Measurements from ENCODE around the gene CRBN. TPM values are rescaled to one million over a fixed set of nuclear protein-coding genes. Genes with fewer than 3 reads are reported as not detected.

CRBN gene
- total and polyA plus RNA-seq, 2 of the 13 experiments (the other 11 are each of a cell fraction or from before 2014, with no cell fraction given) = 30.8 to 36.1 TPM

DNA sequence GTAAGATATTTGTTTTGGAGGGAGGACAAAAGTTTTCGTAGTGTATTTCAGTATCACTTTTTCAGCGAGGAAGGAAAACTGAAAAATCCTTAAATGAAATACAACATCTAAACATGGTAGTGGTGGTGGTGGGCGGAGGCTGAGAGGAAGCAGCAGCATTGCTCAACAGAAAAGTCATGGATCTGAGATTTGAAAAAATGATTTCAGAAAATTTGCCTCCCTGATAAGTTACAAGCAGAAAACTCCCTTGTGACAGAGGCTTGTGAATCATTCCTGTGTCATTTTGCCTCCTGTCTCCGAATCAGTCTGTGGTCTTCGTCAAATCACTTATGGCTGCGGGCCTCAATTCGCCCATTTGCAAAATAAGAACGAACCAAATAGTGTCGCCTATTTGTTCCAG, 965 bp upstream of the CRBN start (continued):
- TF ChIP-seq SKI (IDR thresholded peaks at IDR 0.05; ENCODE audit: partially characterized antibody) (no peak), FLYWCH1 (CRISPR knock-in tag; IDR thresholded peaks at IDR 0.05) (no peak)
- TF ChIP-seq, protein P1, sequence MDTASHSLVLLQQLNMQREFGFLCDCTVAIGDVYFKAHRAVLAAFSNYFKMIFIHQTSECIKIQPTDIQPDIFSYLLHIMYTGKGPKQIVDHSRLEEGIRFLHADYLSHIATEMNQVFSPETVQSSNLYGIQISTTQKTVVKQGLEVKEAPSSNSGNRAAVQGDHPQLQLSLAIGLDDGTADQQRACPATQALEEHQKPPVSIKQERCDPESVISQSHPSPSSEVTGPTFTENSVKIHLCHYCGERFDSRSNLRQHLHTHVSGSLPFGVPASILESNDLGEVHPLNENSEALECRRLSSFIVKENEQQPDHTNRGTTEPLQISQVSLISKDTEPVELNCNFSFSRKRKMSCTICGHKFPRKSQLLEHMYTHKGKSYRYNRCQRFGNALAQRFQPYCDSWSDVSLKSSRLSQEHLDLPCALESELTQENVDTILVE (CRISPR knock-in tag; IDR thresholded peaks at IDR 0.05) = no peak
- TF ChIP-seq, protein P2, sequence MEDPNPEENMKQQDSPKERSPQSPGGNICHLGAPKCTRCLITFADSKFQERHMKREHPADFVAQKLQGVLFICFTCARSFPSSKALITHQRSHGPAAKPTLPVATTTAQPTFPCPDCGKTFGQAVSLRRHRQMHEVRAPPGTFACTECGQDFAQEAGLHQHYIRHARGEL (CRISPR knock-in tag; IDR thresholded peaks at IDR 0.05) = no peak

DNA sequence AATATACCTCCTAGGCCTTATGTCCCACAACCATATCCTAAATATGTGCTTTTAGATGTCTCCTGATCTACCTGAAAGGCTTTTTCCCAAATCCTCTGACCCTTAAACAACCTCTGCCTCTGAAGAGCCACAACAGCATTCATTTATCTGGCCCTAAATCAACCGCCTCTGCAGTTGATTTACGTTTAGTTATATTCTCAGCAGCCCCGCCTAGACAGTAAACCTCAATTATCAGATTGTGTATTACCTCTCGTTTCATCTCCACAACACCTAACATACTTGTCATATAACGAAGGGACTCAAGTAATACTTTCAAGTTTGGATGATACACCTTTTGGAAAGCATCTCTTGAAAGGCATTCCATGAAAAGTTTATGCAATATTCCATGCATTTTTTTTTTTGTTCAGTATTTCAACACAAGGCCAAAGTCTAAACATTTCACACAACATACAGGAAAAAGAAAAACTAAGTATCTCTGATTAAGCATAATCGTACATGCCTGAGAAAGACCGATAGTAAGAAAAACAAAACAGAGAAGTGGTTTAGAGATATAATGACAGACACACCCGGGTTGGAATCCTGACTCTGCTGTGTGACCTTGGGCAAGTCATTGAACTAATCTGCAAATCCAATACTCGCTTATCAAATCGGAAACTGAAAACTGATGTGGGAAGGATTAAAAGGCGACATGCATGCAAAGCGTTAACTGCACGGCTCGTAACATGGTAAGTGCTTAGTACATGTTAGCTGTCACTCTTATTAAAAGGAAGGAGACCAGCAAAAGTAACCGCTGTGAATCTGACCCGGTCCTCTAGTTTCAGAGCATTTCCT, 778 bp downstream of the CRBN start:
- peak overlapping the region; percentile 86 for H3K9ac ChIP-seq (ENCODE audit: insufficient read depth, low read depth, low read length)
- no peak overlapping the region for H2AFZ ChIP-seq (ENCODE audit: low read length)
- TF ChIP-seq ZNF816 (CRISPR knock-in tag; IDR thresholded peaks at IDR 0.05; ENCODE audit: borderline replicate concordance) (peak; percentile 60; the same call in 1 of the 2 replicates), ATF1 (CRISPR knock-in tag; IDR thresholded peaks at IDR 0.05) (no peak)
- peaks cover 0 to 12% of the 10 kb centered on the region in 2 experiments; a peak in 4 of 5 replicates for H3K36me3 ChIP-seq (replicated peaks in 1 of 2; ENCODE audit: control insufficient read depth in 1 of 2, insufficient read depth in 2 of 2, low read length in 2 of 2)
- DNase-seq (ENCODE audit: low spot score) (no peak), FAIRE-seq (no peak), ATAC-seq (no peak; the same call in 2 of the 3 replicates)
- H3K9me3 ChIP-seq (ENCODE audit: low read length) = no peaks in the 10 kb centered on the region
- peak overlapping the region; percentile 90 to 99 (median 97) for H3K4me3 ChIP-seq (replicated peaks in 1 of 3; ENCODE audit: insufficient read depth in 1 of 3, low read depth in 2 of 3, low read length in 3 of 3)
- peaks cover 25% of the 10 kb centered on the region for H3K4me1 ChIP-seq (ENCODE audit: insufficient read depth, low read length)
- intact Hi-C loops (cut with micrococcal nuclease; ENCODE audit: unreplicated experiment) = loop anchor here (1.0 to 10.0 kb wide), 2 partner anchors 52 to 1566 kb away; partner anchors contain the start of gene TRNT1
- H4K20me1 ChIP-seq (ENCODE audit: insufficient read depth, low read length) = peaks cover 21% of the 10 kb centered on the region; the same call in 1 of the 2 replicates
- no peaks in the 10 kb centered on the region; a peak in 1 of 5 replicates for H3K27me3 ChIP-seq (ENCODE audit: control insufficient read depth in 1 of 2, insufficient read depth in 2 of 2, low read length in 2 of 2)
- 10% methylated on average over 14 of the region's 16 CpGs for WGBS (ENCODE audit: low lambda C conversion rate)
- peak overlapping the region; percentile 59 for H3K27ac ChIP-seq (ENCODE audit: extremely low read length, insufficient read depth, low read length)
- in situ Hi-C loops (cut with HindIII; ENCODE audit: extremely low pct_ligation_motif_present, low pct_unique_long_range_greater_than_20kb) = no loop called here
- ChIA-PET CTCF (ENCODE audit: low intra/inter-chr PET ratio, low total read pairs) (no interaction called here), POLR2A (no interaction called here)
- H3K4me2 ChIP-seq (ENCODE audit: low read depth, low read length) = peak overlapping the region; percentile 90
- peaks cover 33% of the 10 kb centered on the region for H3K79me2 ChIP-seq (ENCODE audit: insufficient read depth, low read length)
- BruUV-seq (replicated peaks) = TSS peak; percentile 60

Measured in HepG2 (cell line).